NCI-H1930 (cell line): ENCODE results near the gene ATG13.

Source experiments
- DNase-seq, 2 experiments: peaks; one replicate each; lab custom pipeline; 2025; lab: John Stamatoyannopoulos, UW

Gene ATG13

GRCh38 chr11:46676436-46677158 is 59.2 kb downstream of the ATG13 start:
- DNase-seq, result no peak

DNA sequence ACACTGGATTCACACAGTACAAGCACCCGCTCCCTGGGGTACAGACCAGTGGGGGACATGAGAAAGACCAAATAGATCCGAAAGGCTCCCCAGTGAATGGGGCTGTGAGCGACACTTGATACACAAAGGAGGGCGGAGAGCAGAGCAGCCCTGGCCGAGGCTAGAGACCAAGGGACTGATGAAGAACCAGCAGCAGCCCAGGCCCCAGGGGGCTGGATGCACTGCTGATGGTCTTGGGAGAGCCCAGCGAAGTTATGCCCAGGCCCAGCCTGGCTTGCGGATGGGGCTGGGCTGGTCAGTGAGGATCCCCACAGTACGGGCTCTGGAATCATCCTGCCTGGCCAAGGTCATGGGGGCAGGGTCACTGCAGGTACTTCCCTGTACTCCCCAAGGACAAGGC is 59.8 kb downstream of the ATG13 start:
- no peak for DNase-seq

GRCh38 chr11:46677991-46678740 is 60.8 kb downstream of the ATG13 start:
- no peak for DNase-seq

DNA sequence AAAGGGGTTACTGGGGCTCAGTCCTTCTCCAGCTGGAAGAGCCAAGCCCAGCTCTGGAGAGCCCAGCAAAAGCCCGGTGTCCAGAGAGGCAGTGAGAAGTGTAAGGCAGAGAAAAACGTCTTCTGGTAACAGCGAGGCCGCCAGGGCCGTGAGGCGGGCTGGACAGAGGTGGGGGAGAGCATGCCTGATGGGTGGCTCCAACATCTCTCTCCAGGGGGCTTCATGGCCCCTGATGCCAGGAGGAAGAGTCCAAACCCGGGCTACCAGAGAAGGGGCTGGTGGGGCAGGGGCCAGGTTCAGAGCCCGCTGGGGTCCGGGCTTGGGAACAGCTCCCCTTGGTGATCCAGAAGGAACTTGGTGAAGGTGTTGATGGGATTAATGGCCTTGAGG is 61.4 kb downstream of the ATG13 start:
- no peak for DNase-seq

- no peak for DNase-seq
Measured at GRCh38 chr11:46679241-46680163, 62.1 kb downstream of the ATG13 start.

DNA sequence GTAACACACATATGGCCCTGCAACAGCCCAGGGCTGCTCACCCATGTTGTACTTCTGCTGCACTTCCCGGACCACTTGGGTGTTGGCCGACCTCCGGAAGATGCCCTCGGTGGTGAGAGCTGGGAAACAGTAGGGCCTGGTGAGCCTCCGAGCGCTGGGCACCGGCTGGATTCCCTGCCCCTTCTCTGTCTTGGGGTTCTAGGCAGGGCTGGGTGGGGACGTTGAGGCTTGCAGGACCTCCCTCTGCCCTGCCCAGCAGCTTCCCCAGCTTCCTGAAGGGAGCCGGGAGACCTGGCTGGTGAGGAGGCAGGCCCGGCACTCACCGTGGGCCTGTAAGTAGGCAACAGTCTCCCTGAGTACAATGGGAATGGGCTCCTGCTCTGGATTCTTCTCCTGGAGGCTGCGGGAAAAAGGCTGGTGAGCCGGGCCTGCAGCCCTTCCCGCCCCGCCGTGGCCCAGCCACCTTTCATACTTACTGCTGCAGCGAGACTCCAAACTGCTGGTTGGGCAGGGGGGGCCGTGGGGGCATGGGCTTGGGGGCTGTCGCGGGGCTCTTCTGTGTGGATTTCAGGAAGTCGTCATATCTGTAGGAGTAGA is 62.9 kb downstream of the ATG13 start:
- DNase-seq, result no peak

DNA sequence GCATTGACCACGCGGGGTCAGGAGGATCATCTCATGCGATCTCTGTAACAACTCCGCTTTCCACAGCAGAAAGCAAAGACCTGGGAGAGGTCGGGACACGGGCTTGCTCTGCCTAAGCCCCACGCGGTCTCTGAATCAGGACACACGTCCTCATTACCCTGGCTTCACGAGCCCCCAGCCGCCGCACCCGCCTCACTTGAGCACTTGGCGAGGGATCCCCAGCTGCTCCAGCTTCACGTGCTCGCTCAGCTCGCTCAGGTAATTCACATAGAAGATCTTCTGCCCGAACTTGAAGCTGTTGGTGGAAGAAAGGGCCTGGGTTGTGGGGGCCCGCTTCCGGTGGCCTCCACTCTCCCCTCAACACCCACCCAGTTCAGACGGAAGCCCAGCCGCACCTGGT is 63.5 kb downstream of the ATG13 start:
- no peak for DNase-seq

DNA sequence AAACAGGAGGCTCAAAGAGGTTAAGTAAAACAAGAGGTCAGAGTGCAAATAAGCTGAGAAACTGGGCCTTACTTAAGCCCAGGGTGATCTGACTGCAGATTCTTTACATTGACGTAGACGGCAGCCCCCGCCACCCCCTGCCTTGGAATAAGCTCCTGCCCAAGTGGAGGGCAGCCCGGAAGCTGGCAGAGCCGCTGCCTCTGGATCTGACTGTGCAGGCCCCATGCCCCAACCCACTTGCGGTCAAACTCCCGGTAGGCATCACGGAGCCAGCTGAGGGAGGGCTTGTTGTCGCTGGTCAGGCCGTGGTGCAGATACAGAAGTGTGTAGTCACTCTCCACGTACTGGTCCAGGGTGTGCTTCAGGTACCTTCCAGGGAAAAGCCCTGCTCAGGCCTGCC is 64.5 kb downstream of the ATG13 start:
- DNase-seq, result no peak

GRCh38 chr11:46682773-46683752 is 65.7 kb downstream of the ATG13 start:
- DNase-seq, result no peak

GRCh38 chr11:46684367-46684766 is 67.0 kb downstream of the ATG13 start:
- DNase-seq, result no peak

- no peak for DNase-seq
Measured at GRCh38 chr11:46686886-46687795, 69.8 kb downstream of the ATG13 start.

GRCh38 chr11:46690702-46691101 is 73.3 kb downstream of the ATG13 start:
- DNase-seq, result no peak

DNA sequence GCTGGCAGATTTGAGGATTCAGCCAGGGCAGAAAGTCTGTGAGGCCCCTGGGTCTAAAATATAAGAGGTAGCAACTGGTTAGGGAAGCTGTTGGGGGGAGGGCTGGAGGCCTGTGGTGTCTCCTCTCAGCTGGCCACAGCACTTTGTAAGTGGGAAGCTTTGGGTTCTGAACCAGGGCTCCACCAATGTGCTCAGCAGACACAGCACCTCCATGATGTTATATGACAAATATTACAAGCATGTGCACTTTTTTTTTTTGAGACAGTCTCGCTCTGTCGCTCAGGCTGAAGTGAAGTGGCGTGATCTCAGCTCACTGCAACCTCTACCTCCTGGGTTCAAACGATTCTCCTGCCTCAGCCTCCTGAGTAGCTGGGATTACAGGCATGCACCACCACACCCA is 75.1 kb downstream of the ATG13 start:
- DNase-seq, result no peak

- DNase-seq, result no peak
Measured at GRCh38 chr11:46693597-46694012, 76.3 kb downstream of the ATG13 start.

DNA sequence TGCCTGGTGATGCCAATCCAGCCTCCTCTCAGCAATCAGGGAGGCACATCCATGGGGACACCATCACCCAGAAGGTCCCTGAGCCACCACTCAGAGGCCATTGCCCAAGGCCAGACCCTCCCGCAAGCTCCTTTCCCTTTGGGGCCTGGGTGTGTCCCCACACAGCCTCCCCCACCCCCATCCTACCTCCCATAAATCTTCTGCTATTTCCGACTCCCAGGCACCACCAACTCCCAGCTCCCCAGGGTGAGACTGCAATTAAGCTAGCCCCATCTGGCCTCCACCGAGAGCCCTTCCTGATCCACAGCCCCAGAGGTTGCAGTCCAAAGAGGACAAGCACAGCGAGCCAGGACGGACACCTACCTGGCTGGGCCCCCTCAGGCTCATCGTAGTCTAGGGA is 76.7 kb downstream of the ATG13 start:
- DNase-seq, result no peak

GRCh38 chr11:46694607-46695006 is 77.3 kb downstream of the ATG13 start:
- no peak for DNase-seq

GRCh38 chr11:46695345-46696211 is 78.2 kb downstream of the ATG13 start:
- no peak for DNase-seq

GRCh38 chr11:46696212-46696558 is 78.8 kb downstream of the ATG13 start:
- DNase-seq, result no peak

DNA sequence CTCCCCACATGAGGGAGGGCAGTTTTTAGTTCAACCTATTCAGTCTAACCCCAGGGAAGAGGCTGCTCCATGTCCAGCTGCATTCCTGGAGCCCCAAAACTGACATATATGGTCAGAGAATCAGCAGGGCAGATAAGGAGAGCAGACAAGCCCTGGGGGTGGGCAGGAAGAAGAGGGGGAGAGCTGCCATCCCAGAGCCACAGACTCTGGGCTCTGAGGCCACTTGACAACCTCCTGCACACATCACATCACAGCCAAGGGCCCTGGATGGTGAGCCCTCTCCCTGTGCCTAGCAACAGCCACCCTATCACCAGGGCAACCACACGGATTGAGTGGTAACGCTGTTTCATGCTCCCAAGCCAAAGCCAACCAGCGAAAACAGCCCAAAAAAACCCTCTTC is 80.0 kb downstream of the ATG13 start:
- no peak for DNase-seq
